Naive thymus-derived CD8-positive, alpha-beta T cell (primary cell): ENCODE results near the gene GP1BA. TPM values are rescaled to one million over a fixed set of nuclear protein-coding genes. Genes with fewer than 3 reads are reported as not detected.

Experiments
- ATAC-seq, 2 donors: fragments of 150-1000 bp; cut with Tn5 transposase in 1 of 2; sonication (Bioruptor Pico), chemical (Tn5 transposase) in 1 of 2; 1 replicate in 1 of 2; 2 replicates in 1 of 2; pipeline ENCODE4 v1.10.0; 2021; ENCODE audit warnings: mild to moderate bottlenecking in 2 of 2, moderate library complexity in 2 of 2
- POLR2A ChIA-PET: fragments of 350-600 bp; sonication (Branson Sonifier 250); formaldehyde crosslinking; loops from one replicate; lab custom pipeline; 2021; ENCODE audit warnings: antibody characterized with exemption; lab: Charles Lee
- DNase-seq, 10 donors: peaks; one replicate each; pipeline versions ENCODE4 v3.0.0 to v3.0.0-alpha.2; 2020 to 2022
- H3K27ac Mint-ChIP-seq, 10 donors: one replicate each; pipeline ENCODE4 v1.8.0; 2020 to 2022; ENCODE audit warnings: mild to moderate bottlenecking in 10 of 10, mixed read lengths in 10 of 10, moderate library complexity in 4 of 10, inconsistent platforms in 1 of 10
- H3K27me3 Mint-ChIP-seq, 5 donors: one replicate each; pipeline ENCODE4 v1.8.0; 2021 to 2022; ENCODE audit warnings: mixed read lengths in 5 of 5
- H3K36me3 Mint-ChIP-seq, 3 donors: one replicate each; pipeline ENCODE4 v1.8.0; 2020 to 2022; ENCODE audit warnings: mixed read lengths in 3 of 3, mild to moderate bottlenecking in 2 of 3, inconsistent platforms in 1 of 3
- H3K4me1 Mint-ChIP-seq, 4 donors: one replicate each; pipeline ENCODE4 v1.8.0; 2021 to 2022; ENCODE audit warnings: mixed read lengths in 4 of 4
- H3K4me3 Mint-ChIP-seq, 10 donors: one replicate each; pipeline ENCODE4 v1.8.0; 2020 to 2022; ENCODE audit warnings: mild to moderate bottlenecking in 10 of 10, mixed read lengths in 10 of 10, moderate library complexity in 6 of 10, inconsistent platforms in 1 of 10
- H3K9me3 Mint-ChIP-seq, 9 donors: one replicate each; pipeline ENCODE4 v1.8.0; 2020 to 2022; ENCODE audit warnings: mixed read lengths in 9 of 9, mild to moderate bottlenecking in 3 of 9, inconsistent platforms in 1 of 9, moderate library complexity in 1 of 9
- polyA plus RNA-seq, 3 donors: library from polyadenylated mRNA; unstranded; fragments of 300-500 nt; fragmentation: Illumina TruSeq; gene quantifications; one replicate each; pipeline ENCODE4 v1.2.3, GENCODE V29; 2021
- total RNA-seq, 8 experiments: library from RNA in 2 of 8; stranded (reverse) in 2 of 8; gene quantifications; one replicate each; pipeline ENCODE4 v1.2.3 and lab custom pipeline; 2021 to 2026

Gene GP1BA
- total and polyA plus RNA-seq, 5 experiments from 2014 or later: 0.08 to 0.13 TPM; not detected in 3

DNA sequence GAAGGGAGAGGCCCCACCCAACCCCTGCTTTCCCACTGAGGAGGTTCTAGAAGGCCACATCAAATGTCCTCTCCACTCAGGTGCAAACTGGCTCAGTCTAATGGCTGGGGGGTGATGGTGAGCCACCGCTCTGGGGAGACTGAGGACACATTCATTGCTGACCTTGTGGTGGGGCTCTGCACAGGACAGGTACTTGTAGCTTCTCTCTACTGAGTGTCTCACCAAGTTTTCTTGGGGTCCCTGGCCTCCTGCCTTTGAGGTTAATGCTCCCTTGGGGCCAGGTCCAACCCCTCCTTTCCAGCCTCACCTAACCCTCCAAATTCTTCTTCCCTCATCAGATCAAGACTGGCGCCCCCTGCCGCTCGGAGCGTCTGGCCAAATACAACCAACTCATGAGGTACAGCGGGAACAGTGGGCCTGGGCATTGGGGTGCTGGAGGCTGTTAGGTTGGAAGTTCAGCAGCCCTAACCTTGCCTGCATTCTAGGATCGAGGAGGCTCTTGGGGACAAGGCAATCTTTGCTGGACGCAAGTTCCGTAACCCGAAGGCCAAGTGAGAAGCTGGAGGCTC is 24.5 kb downstream of the GP1BA start:
- peaks cover 0 to 22% (median 5%) of the 10 kb centered on the region in 3 donors for H3K36me3 Mint-ChIP-seq
- H3K4me1 Mint-ChIP-seq: peaks cover 5 to 14% (median 10%) of the 10 kb centered on the region in 4 donors
- no peaks in the 10 kb centered on the region for H3K27me3 Mint-ChIP-seq
- DNase-seq (peak in 3 of 10 donors; percentile 28 to 37 (median 32)), ATAC-seq (no peak)
- H3K4me3 Mint-ChIP-seq: no peak overlapping the region
- POLR2A ChIA-PET: interaction anchor here (0.8 to 25.2 kb wide), 4 partner anchors 8 to 57 kb away, joined by 3 to 635 read pairs (median 10); partner anchors contain the start of genes C17orf107, PFN1, RNF167 and SLC25A11
- H3K27ac Mint-ChIP-seq: no peak overlapping the region
- H3K9me3 Mint-ChIP-seq: no peaks in the 10 kb centered on the region

DNA sequence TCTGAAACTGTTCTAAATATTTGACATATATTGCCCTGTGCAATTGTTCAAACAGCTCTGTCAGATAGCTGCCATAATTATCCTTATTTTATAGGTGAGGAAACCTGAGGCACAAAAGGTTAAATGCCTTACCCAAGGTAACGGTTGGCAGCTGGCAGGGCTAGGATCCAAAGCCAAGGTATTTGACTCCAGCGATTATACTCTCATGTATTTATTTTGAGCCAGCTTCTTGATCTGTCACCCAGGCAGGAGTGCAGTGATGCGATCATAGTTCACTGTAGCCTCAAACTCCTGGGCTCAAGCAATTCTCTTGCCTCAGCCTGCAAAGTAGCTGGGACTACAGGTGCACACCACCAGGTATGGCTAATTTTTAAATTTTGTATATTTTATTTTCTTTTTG is 26.0 kb downstream of the GP1BA start:
- no peak overlapping the region for H3K4me3 Mint-ChIP-seq
- no peak overlapping the region for H3K27ac Mint-ChIP-seq
- H3K27me3 Mint-ChIP-seq: no peaks in the 10 kb centered on the region
- DNase-seq: no peak
- peaks cover 6 to 13% (median 10%) of the 10 kb centered on the region in 4 donors for H3K4me1 Mint-ChIP-seq
- POLR2A ChIA-PET: interaction anchor here (0.6 to 25.2 kb wide), 4 partner anchors 9 to 18 kb away, joined by 4 to 635 read pairs (median 10); partner anchors contain the start of genes PFN1, RNF167, SLC25A11 and SPAG7
- no peaks in the 10 kb centered on the region for H3K9me3 Mint-ChIP-seq
- peaks cover 0 to 25% (median 7%) of the 10 kb centered on the region in 3 donors for H3K36me3 Mint-ChIP-seq
- ATAC-seq: no peak

DNA sequence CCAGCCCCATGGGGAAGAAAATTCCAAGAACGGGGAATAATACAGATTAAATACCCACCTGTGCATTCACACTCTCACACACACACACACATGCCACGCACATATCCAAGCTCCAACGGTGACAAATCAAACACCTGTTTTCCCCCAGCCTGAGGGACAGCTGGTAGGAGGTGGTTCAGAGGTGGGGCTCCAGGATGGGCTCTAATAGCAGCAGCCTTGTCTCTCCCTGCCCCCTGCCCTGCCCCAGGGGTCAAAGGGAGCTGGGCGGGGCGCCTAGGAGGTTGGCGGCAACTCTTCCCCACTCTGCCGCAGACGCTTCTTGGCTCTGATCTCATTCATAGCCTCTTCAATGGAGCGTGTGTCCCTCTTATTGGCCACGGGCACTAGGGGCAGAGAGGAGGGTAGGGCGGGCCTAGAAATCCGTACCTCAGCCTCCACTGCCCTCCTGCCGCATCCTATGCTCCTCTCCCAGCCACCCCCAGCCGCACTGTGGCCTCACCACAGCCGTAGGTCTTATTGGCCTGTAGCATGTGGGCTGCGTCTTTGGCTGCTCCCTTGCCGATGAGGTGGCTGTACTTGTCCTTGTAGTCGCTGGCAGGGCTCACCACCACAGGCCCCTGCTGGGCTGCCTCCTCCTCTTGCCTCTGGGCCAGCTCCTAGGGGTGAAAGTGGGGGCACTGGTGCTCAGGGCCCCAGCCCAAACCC is 27.3 kb downstream of the GP1BA start:
- Mint-ChIP-seq H3K27ac (peak overlapping the region in 1 of 10 donors; percentile 25), H3K4me1 (peaks cover 8 to 14% (median 11%) of the 10 kb centered on the region in 4 donors), H3K4me3 (no peak overlapping the region), H3K27me3 (no peaks in the 10 kb centered on the region), H3K36me3 (peaks cover 0 to 27% (median 7%) of the 10 kb centered on the region in 3 donors), H3K9me3 (no peaks in the 10 kb centered on the region)
- no peak for ATAC-seq
- POLR2A ChIA-PET: interaction anchor here (1.4 to 25.2 kb wide), 2 partner anchors 9 to 10 kb away, joined by 4 to 635 read pairs; partner anchors contain the start of gene SPAG7
- no peak for DNase-seq

DNA sequence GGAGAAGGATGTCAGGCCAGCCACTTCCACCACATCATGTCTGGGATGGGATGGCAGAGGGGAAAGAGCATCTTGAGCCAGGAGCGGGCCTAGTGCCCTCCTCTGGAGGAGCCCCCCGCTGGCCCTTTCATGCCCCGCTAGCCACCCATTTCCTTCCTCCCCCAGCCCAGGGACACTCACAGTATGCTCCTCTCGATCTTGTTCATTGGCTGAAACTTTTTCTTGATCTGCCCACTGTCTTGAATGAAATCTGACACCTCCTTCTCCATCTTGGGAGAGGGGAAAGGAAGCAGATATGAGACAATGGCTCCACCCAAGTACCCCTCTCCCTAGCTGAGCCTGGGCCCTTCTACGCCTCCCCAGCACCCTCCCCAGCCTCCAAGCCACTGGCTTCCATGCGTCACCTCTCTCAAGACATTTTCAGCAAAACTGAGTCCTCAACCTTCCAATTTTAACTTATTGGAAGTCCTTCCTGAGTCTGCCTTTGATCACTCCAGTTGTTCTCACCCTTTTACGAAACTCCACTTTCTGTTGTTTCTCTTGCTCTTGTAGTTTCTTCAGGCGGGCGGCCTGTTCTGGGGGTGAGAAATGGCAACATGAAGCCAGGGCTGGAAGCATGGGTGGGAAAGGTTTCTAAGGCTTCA is 28.3 kb downstream of the GP1BA start:
- DNase-seq: no peak
- H3K4me1 Mint-ChIP-seq: peaks cover 8 to 17% (median 15%) of the 10 kb centered on the region in 4 donors
- no peaks in the 10 kb centered on the region for H3K27me3 Mint-ChIP-seq
- H3K36me3 Mint-ChIP-seq: peaks cover 0 to 30% (median 7%) of the 10 kb centered on the region in 3 donors
- H3K27ac Mint-ChIP-seq: peak overlapping the region in 2 of 10 donors; percentile 13 to 74
- ATAC-seq: no peak
- no peak overlapping the region for H3K4me3 Mint-ChIP-seq
- POLR2A ChIA-PET: interaction anchor here (1.4 to 25.2 kb wide), 2 partner anchors 8 to 11 kb away, joined by 4 to 635 read pairs; partner anchors contain the start of gene SPAG7
- no peaks in the 10 kb centered on the region for H3K9me3 Mint-ChIP-seq

DNA sequence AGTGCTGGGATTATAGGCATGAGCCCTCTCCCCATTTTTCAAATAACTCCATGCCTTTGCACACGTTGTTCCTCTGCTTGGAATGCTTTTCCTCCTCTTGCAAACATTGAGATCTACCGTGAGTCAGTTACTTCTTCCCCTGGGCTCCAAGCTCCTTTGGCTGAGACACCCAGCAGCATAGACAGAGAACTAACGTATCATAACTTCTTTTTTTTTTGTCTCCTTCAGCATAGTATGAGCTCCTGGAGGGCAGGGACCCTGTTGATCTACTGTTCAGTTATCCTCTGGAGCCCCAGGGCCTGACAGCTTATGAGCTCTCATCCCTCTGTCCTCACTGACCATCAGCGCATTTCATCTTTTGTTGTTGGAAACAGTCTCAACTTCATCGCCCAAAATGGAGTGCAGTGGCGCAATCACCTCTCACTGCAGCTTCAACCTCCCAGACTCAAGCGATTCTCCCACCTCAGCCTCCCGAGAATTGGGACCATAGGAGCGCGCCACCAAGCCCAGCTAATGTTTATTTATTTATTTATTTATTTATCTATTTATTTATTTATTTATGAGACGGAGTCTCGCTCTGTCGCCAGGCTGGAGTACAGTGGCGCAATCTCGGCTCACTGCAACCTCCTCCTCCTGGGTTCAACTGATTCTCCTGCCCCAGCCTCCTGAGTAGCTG is 33.4 kb downstream of the GP1BA start:
- H3K9me3 Mint-ChIP-seq: no peaks in the 10 kb centered on the region
- peak overlapping the region in 2 of 10 donors; percentile 37 to 58 for H3K27ac Mint-ChIP-seq
- H3K36me3 Mint-ChIP-seq: peaks cover 0 to 15% (median 5%) of the 10 kb centered on the region in 3 donors
- POLR2A ChIA-PET: interaction anchor here (15.5 kb wide), 1 partner anchor 18 kb away, joined by 635 read pairs; the partner anchor contains the start of genes ENO3, PFN1, RNF167 and SLC25A11
- H3K4me1 Mint-ChIP-seq: peaks cover 15 to 20% (median 18%) of the 10 kb centered on the region in 4 donors
- H3K4me3 Mint-ChIP-seq: peak overlapping the region in 8 of 10 donors; percentile 15 to 78 (median 42)
- ATAC-seq: no peak
- H3K27me3 Mint-ChIP-seq: no peaks in the 10 kb centered on the region
- peak in 1 of 10 donors; percentile 58 for DNase-seq

DNA sequence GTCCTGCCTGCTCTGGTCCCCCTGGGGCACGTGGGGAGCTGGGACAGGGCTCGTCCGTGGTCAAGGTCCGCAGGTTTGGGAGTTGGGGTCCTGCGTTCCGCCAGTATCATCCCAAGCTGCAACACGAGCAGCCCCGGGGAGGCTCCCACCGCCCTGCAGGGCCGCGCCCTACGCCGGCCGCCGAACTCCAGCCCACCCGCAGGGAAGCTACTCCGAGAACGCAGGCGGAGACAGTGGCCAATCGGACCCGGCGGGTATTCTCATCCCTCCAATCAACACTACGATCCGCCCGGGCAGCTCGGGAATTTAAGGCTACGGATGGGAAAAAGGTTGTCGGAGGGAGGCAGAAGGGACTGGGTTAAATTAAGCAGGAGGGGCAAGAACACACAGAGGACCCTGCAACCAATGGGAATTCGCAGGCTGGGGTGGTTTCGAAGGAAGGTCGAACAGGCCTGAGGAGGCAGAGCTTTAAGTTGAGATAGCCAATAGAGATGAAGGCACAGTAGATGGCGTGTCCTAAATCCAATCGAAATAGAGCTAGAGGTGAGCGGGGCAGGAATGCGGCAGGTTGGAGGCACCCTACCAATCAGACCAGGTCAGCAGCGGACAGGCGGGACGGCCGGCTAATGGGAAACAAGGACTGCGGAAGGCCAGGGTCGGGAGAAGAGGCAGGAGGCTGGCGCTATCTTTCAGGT is 34.9 kb downstream of the GP1BA start:
- H3K27ac Mint-ChIP-seq: peak overlapping the region in 3 of 10 donors; percentile 57 to 72 (median 61)
- ATAC-seq (peak; percentile 84 to 86), DNase-seq (peak in 9 of 10 donors; percentile 79 to 98 (median 94))
- H3K4me3 Mint-ChIP-seq: no peak overlapping the region
- POLR2A ChIA-PET: interaction anchor here (0.6 to 15.5 kb wide), 21 partner anchors 12 to 666 kb away, joined by 3 to 635 read pairs (median 5); partner anchors contain the start of genes ARRB2, C17orf107, CAMTA2 and ENO3
- H3K27me3 Mint-ChIP-seq: no peaks in the 10 kb centered on the region
- no peaks in the 10 kb centered on the region for H3K9me3 Mint-ChIP-seq
- peaks cover 0 to 12% (median 1%) of the 10 kb centered on the region in 3 donors for H3K36me3 Mint-ChIP-seq
- H3K4me1 Mint-ChIP-seq: peaks cover 15 to 22% (median 21%) of the 10 kb centered on the region in 4 donors

DNA sequence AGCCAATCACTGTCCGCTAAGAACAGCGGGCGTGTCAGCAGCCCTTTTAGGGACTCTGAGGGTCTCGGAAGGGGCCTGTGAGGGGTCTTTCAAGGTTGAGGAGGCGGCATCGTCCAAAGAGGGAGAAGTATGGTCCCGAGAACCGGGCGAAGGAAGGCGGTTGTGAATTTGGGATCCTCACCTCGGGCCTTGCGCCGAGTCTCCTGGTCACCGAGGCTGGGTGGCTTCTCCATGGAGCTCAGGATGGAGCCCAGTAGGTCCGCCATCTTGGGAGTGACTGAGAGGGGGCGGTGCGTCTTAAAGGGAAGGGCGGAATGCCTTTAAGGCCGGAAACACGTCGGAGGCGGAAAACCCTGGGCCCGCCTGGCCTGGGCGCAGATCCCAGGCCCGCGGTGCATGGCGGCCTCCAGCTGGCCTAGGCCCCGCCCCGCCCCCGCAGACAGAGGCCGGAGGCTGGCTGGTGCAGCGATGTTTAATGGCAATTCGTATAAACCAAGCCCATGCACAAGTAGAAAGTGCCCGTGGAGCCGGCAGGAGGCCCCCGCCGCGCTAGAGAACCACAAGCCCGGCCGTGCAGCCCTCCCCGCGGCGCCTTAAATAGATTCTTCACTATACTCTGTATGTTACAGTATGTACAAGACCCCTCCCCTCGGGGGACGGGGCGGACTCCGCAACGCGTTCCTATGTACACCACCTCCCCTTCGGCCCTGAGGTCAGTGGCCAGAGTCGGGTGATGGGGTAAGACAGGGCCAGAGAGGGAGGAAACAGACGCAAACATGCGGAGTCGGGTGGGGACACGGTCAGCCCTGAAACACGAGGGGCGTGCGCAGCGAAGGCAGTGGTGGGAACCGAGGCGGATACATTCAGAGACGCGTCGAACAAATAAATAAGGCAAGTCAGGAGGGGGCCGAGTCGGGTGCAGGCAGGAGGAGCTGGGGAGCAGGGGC is 35.7 kb downstream of the GP1BA start, which contains the start of gene SPAG7:
Gene SPAG7 (minus strand): TSS at position 279 of the 947 bp plus-strand sequence. CDS start 13 bp downstream, at position 266.
- H3K36me3 Mint-ChIP-seq: peaks cover 0 to 18% (median 2%) of the 10 kb centered on the region in 3 donors
- H3K4me3 Mint-ChIP-seq: no peak within 1 kb of the TSS
- peaks cover 15 to 22% (median 21%) of the 10 kb centered on the region in 4 donors for H3K4me1 Mint-ChIP-seq
- DNase-seq (peak; percentile 86 to 100 (median 94)), ATAC-seq (peak; percentile 63 to 68)
- H3K27ac Mint-ChIP-seq: peak within 1 kb of the TSS in 4 of 10 donors; percentile 57 to 92 (median 66)
- H3K9me3 Mint-ChIP-seq: no peaks in the 10 kb centered on the region
- POLR2A ChIA-PET: interaction anchor here (0.6 to 15.5 kb wide), 26 partner anchors 11 to 413 kb away, joined by 3 to 635 read pairs (median 5); partner anchors contain the start of genes ARRB2, C17orf107, CAMTA2 and CHRNE
- H3K27me3 Mint-ChIP-seq: no peaks in the 10 kb centered on the region

DNA sequence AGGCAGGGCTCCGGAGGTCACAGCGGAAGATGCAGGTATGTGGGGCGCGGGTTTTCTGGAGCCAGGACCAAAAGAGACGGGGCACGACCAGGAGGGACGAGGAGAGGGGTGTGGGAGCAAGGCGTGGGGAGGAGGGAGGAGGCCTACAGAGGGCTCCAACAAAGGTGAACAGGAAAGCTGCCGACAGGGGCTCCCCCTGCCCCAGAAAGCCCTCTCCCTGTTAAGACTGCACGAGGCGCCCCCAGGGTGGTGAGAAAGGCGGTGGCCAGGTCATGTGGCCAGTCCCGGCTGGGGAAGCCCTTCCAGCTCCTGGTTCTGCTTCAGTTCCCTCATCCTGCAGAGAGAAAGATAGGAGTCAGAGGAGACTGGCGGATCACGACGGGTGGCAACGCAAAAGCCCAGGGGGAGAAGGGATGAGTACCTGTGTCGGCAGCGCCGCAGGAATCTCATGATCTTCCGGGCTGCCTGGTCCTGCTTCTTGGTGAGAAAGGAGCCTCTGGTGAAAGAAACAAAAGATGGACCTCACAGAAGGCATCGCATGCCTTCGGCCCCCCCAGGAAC is 36.5 kb downstream of the GP1BA start:
- POLR2A ChIA-PET: interaction anchor here (0.8 to 15.5 kb wide), 15 partner anchors 10 to 258 kb away, joined by 3 to 635 read pairs (median 6); partner anchors contain the start of genes ARRB2, C17orf107, CAMTA2 and CHRNE
- DNase-seq: peak in 1 of 10 donors; percentile 63

DNA sequence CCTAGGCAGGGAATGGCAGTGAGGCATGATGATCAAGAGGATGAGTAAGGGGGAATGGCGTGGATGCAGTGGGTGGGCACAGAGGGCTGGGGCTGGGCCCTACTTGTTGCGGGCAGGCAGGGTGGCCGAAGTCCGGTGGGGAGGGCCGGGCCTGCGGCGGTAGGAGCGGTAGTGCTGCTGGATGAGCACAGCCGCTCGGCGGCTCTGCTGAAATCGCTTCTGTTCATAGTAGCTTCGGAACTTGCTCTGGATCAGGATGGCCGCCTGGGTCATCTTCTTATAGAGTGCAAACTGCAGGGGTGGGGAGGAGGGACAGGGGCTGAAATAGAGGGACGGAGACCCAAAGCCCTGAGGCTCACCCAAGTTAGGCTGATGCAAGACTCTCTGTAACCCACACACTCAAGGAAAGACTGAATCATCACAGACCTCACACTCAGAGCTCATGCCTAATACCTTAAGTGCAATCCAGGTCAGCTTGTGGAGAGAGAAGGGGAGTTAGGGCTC is 37.0 kb downstream of the GP1BA start:
- POLR2A ChIA-PET: interaction anchor here (0.6 to 15.5 kb wide), 12 partner anchors 10 to 258 kb away, joined by 3 to 635 read pairs (median 16); partner anchors contain the start of genes ARRB2, C17orf107, CAMTA2 and ENO3
- Mint-ChIP-seq H3K27ac (peak overlapping the region in 4 of 10 donors; percentile 35 to 84 (median 64)), H3K36me3 (peaks cover 0 to 26% (median 2%) of the 10 kb centered on the region in 3 donors), H3K4me3 (peak overlapping the region in 2 of 10 donors; percentile 41 to 63), H3K9me3 (no peaks in the 10 kb centered on the region), H3K27me3 (no peaks in the 10 kb centered on the region), H3K4me1 (peaks cover 15 to 28% (median 20%) of the 10 kb centered on the region in 4 donors)
- DNase-seq (peak in 1 of 10 donors; percentile 61), ATAC-seq (no peak)

More for the DNA sequence above, 36.5 kb downstream of the GP1BA start:
- peaks cover 15 to 24% (median 20%) of the 10 kb centered on the region in 4 donors for H3K4me1 Mint-ChIP-seq
- H3K4me3 Mint-ChIP-seq: peak overlapping the region in 1 of 10 donors; percentile 63
- no peaks in the 10 kb centered on the region for H3K9me3 Mint-ChIP-seq
- no peak for ATAC-seq
- H3K27me3 Mint-ChIP-seq: no peaks in the 10 kb centered on the region
- H3K27ac Mint-ChIP-seq: peak overlapping the region in 1 of 10 donors; percentile 84
- H3K36me3 Mint-ChIP-seq: peaks cover 0 to 20% (median 2%) of the 10 kb centered on the region in 3 donors
